Muscle of leg (tissue), 11 donors: ENCODE results near the gene ACSL5. TPM values are rescaled to one million over a fixed set of nuclear protein-coding genes. Genes with fewer than 3 reads are reported as not detected.
A peak's percentile ranks its signal among the peaks of the same experiment; 100 is the strongest.
"Not testable (repeated sequence)": the region's sequence is repeated elsewhere in the genome, so short reads cannot be mapped to it uniquely, and the experiment has no call there.

ENCODE experiments used
- DNase-seq: peaks from one replicate; pipeline ENCODE4 v3.0.0; 2013
- H3K27ac ChIP-seq: one replicate; pipeline ENCODE4 v1.5.1; 2013; ENCODE audit warnings: mild to moderate bottlenecking, low read length, control low read depth
- H3K27me3 ChIP-seq: one replicate; pipeline ENCODE4 v1.6.1; 2013; ENCODE audit warnings: low read length; ENCODE audit not compliant: control insufficient read depth, insufficient read depth
- H3K36me3 ChIP-seq: one replicate; pipeline ENCODE4 v1.6.1; 2013; ENCODE audit warnings: low read length; ENCODE audit not compliant: control insufficient read depth, insufficient read depth
- H3K4me1 ChIP-seq: one replicate; pipeline ENCODE4 v1.6.1; 2013; ENCODE audit warnings: low read length; ENCODE audit not compliant: control insufficient read depth, insufficient read depth
- H3K4me3 ChIP-seq: one replicate; pipeline ENCODE4 v1.5.1; 2013; ENCODE audit warnings: low read length, control low read depth
- H3K9me3 ChIP-seq: replicated peaks from 2 replicates; pipeline ENCODE4 v1.6.1; 2013; ENCODE audit warnings: low read depth, low read length; ENCODE audit not compliant: control insufficient read depth
- WGBS: methylation state at CpG from one replicate; pipeline ENCODE4 v1.1.5; 2013; ENCODE audit warnings: missing lambda C conversion rate; ENCODE audit not compliant: insufficient coverage; 5-methylcytosine and 5-hydroxymethylcytosine counted together
- polyA plus RNA-seq, 8 donors: library from polyadenylated mRNA; unstranded; fragments of 120-200 nt; gene quantifications; one replicate each; pipeline versions ENCODE4 v1.2.1 to v1.2.3, GENCODE V29; 2013; ENCODE audit warnings: inconsistent platforms in 1 of 8, low replicate concordance in 1 of 8; ENCODE audit not compliant: insufficient read length in 8 of 8, insufficient read depth in 1 of 8
- total RNA-seq: library from RNA; stranded (reverse); fragments of 120-200 nt; gene quantifications from one replicate; pipeline ENCODE4 v1.2.4, GENCODE V29; 2013

ACSL5 gene
- total and polyA plus RNA-seq, 9 donors: 1.6 to 17.1 (median 2.0) TPM

DNA sequence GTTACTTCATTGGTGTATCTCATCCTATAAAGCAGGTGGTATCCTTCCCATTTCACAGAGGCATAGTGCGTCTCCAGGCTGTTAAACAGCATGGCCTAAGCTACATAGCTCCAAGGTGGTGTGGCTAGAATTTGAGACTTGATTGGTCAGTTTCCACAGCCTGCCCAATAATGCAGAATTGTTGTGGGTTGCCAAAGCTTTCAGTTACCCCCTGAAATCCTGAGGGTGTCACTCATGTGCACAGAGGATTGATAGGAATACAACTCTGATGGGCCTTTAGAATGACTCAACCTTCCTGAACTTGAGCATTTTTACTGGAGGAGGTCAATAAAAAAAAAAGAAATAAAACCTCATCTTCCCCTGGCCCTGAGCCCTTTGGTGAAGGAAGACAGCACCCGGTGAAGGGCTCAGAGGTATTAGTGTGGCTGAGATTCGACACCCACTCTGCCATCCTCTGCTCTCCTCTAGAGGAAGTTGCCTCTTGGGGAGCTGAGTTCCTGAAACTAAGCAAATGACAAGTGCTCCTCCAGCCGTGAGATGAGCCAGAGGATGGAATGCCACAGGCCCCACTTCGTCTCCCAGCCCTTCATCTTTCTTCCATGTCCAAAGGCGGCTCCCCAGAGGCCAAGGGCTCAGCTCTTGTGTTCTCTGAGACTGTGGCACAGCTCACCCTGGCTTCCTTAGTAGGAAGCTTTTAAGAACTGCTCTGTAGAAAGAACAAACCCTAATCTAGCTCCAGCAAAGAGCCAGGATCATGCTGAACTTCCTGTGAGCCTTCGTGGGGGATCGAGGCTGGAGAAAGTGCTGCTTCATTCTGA lies 1.0 kb downstream of the ACSL5 start:
- no peak overlapping the region for H3K4me3 ChIP-seq
- no peaks in the 10 kb centered on the region for H3K27me3 ChIP-seq
- H3K9me3 ChIP-seq: no peaks in the 10 kb centered on the region
- DNase-seq: no peak
- 63% methylated on average over 7 of the region's 8 CpGs for WGBS
- no peaks in the 10 kb centered on the region for H3K36me3 ChIP-seq
- no peak overlapping the region for H3K27ac ChIP-seq
- no peaks in the 10 kb centered on the region for H3K4me1 ChIP-seq

DNA sequence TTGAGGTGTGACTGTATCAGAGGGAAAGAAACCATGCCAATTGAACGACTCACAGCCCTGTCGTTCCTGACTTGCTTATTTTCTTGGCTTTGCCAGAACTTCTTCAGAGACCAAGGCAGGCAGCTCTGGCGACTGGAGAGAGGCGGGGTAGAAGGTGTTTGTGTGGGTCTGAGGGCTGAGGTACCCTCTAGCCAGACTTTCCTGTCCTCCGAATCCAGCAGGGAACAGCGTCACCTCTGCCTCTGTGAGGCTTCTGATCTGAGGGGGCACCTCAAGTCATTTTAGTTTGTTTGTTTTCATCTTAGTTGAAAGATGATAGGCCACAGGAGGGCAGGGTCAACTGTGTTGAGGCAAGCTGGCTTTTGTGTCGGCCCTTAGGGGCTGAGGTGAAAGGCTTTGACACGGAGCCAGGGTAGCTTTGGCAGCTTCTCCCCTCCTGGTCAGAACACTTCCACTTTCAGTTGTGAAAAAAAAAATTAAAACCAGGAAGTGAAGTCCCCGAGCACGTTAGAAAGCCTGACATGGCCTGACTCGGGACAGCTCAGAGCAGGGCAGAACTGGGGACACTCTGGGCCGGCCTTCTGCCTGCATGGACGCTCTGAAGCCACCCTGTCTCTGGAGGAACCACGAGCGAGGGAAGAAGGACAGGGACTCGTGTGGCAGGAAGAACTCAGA lies 1.9 kb downstream of the ACSL5 start:
- Histone ChIP-seq H3K36me3 (no peaks in the 10 kb centered on the region), H3K9me3 (no peaks in the 10 kb centered on the region), H3K27ac (peak overlapping the region; percentile 17), H3K27me3 (no peaks in the 10 kb centered on the region), H3K4me3 (peak overlapping the region; percentile 31), H3K4me1 (no peaks in the 10 kb centered on the region)
- DNase-seq: peak; percentile 58
- 44% methylated on average over 14 of the region's 16 CpGs for WGBS

DNA sequence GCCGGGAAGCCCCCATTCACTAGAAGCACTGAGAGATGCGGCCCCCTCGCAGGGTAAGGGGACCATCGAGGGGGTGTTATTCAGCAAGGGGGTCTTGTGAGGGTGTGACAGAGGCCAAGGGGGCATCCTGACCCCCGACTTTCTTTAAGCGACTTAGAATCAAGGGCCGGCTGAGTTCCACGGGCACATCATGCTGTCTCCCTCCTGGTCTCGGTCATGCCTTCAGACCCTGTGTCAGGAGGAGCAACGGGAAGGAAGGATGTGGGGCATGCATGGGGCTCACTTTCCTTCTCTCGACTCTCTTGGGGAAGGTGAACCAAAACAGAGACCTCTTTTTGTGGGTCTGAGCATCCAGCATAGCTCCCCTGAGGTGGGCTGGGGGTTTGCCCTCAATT lies 2.5 kb downstream of the ACSL5 start:
- H3K27me3 ChIP-seq: no peaks in the 10 kb centered on the region
- H3K4me3 ChIP-seq: peak overlapping the region; percentile 31
- WGBS: 80% methylated on average over 6 of the region's 11 CpGs
- H3K4me1 ChIP-seq: no peaks in the 10 kb centered on the region
- no peaks in the 10 kb centered on the region for H3K36me3 ChIP-seq
- H3K27ac ChIP-seq: peak overlapping the region; percentile 17
- H3K9me3 ChIP-seq: no peaks in the 10 kb centered on the region
- no peak for DNase-seq

DNA sequence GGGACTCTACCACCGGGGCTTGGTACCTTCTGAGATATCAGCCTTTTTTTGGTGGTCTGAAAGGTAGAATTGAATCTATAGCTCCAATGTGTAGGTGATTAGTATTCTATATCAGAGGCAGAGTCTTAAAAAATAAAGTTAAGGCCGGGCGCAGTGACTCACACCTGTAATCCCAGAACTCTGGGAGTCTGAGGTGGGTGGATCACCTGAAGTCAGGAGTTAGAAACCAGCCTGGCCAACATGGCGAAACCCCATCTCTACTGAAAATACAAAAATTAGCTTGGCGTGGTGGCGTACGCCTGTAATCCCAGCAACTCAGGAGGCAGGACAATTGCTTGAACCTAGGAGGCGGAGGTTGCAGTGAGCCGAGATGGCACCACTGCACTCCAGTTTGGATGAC lies 3.2 kb downstream of the ACSL5 start:
- not testable (repeated sequence) for H3K27ac ChIP-seq, H3K27me3 ChIP-seq, DNase-seq, H3K4me1 ChIP-seq, H3K36me3 ChIP-seq, H3K4me3 ChIP-seq, H3K9me3 ChIP-seq
- WGBS: 97% methylated on average over 6 of the region's 9 CpGs

DNA sequence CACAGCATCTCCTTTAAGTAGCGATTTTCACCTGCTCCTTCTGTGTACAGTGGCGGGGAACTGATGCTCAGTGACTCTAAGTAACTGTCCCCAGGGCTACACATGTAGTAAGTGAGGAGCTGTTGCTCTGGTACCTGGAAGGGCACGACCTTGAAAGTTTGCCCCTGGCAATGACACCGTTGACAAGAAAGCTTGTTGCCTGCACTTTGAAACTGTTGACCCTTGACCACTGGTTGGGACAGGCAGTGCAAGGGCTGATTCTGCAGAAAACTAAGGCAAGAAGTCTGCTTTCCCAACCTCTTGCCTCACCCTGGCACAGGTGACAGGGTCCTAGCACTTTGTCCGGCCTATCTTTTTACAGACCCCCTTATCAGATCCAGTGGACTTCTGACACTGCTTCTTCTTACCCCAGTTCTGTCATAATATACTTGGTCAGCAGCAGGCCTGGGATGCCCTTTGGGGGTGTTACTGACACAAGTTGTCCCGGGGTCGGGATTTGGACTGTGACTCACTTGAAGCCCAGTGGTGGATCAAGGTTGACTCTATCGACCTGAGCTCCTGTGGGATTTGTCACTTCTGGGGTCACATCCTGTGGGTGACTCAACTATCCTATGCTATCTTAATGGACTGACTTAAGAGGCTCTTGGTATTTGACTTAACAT lies 5.8 kb downstream of the ACSL5 start:
- no peak overlapping the region for H3K27ac ChIP-seq
- no peaks in the 10 kb centered on the region for H3K36me3 ChIP-seq
- no peaks in the 10 kb centered on the region for H3K9me3 ChIP-seq
- no peak overlapping the region for H3K4me3 ChIP-seq
- no peak for DNase-seq
- no peaks in the 10 kb centered on the region for H3K4me1 ChIP-seq
- 84% methylated on average over 6 of the region's 8 CpGs for WGBS
- H3K27me3 ChIP-seq: peaks cover 2% of the 10 kb centered on the region

DNA sequence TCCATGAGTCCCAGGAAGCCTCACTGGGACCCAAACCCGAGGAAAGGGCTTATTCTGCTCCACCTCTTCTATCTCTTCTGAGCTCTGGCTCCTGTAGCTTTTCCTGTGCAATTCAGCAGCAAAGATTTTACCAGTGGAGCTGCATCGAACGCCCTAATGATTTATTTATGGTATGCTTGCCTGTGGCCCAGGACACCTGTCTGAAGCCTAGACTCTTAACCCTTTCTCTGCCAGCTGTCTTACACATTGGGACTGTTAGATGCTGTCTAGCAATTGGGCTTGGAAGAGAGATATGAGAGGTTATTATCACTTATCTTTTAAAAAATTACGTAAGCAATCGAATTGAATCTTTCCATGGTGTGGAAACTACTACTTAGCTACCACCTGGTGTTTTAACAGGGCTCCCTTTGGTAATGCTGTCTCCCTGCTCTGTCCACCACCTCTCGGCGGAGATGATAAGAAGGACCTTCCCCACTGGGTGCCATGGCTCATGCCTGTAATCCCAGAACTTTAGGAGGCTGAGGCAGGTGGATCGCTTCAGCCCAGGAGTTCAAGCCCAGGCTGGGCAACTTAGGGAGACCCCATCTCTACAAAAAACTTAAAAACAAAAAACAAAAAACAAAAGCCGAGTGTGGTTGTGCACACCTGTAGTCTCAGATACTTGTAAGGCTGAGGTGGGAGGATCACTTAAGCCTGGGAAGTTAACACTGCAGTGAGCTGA lies 8.8 kb downstream of the ACSL5 start:
- 30% methylated on average over 2 of the region's 9 CpGs for WGBS

DNA sequence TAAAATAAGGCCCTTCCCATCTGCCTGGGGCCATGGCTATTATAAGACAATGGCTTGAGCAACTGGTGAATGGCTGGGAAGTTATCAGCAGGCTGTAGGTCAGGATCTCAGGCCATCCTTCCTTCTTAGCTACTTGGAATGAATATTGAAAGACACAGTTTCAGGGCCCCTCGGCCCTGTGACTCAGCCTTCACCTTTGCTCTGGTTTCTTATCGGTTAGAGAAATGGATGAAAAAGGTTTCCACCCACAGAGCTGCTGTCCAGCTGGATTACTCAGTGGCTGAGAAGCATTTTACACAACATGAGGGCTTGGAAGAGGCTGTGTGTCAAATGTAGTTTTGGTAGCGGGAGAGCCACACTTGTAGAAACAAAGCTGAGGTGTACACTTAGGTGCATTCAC lies 9.4 kb downstream of the ACSL5 start:
- H3K4me3 ChIP-seq: no peak overlapping the region
- H3K36me3 ChIP-seq: no peaks in the 10 kb centered on the region
- H3K9me3 ChIP-seq: no peaks in the 10 kb centered on the region
- H3K27me3 ChIP-seq: peaks cover 2% of the 10 kb centered on the region
- H3K4me1 ChIP-seq: no peaks in the 10 kb centered on the region
- DNase-seq: no peak
- no CpG with 5 or more reads among the region's 3 CpGs for WGBS
- no peak overlapping the region for H3K27ac ChIP-seq

More for the DNA sequence above, 8.8 kb downstream of the ACSL5 start:
- Histone ChIP-seq H3K27me3 (peaks cover 2% of the 10 kb centered on the region), H3K27ac (no peak overlapping the region), H3K4me3 (no peak overlapping the region), H3K9me3 (no peaks in the 10 kb centered on the region), H3K4me1 (no peaks in the 10 kb centered on the region), H3K36me3 (no peaks in the 10 kb centered on the region)
- DNase-seq: no peak

DNA sequence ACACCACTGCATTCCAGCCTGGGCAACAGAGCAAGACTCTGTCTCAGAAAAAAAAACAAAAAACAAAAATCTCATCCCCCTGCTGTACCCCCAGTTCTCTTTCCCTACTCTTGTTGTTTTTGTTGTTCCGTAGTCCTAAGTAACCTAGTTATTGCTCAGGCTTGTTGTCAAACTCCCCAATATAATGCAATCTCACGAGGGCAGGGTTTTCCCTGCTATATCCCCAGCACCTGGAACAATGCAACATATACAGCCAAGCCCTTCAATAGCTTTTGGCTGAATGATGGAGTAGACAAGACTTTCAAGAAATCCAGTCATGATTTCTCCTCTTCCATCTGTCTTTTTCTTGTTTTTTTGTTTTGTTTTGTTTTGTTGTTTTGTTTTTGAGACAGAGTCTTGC lies 10.2 kb downstream of the ACSL5 start:
- no peaks in the 10 kb centered on the region for H3K36me3 ChIP-seq
- H3K4me3 ChIP-seq: no peak overlapping the region
- H3K27me3 ChIP-seq: peaks cover 2% of the 10 kb centered on the region
- no peaks in the 10 kb centered on the region for H3K4me1 ChIP-seq
- WGBS: 88% methylated on average over 1 of the region's 2 CpGs
- no peak overlapping the region for H3K27ac ChIP-seq
- DNase-seq: no peak
- H3K9me3 ChIP-seq: no peaks in the 10 kb centered on the region

DNA sequence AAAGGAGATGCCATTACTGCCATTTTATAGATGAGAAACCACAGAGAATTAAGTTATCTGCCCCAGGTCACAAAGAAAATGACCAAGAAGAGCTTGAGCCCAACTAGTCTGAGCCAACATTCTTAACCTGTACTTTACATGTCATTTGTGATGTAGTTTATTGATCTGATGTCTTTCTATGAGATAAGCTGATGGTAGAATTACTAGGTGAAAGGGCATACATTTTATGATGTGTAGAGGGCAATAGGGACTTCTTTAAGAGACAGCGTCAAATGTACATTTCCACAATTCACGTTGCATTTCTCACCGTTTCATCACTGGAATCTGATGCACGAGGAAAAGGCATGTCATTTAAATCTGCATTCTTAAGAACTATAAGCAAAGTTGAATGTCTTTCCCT lies 11.3 kb downstream of the ACSL5 start:
- no peaks in the 10 kb centered on the region for H3K36me3 ChIP-seq
- no peak for DNase-seq
- WGBS: no CpG with 5 or more reads among the region's 4 CpGs
- no peak overlapping the region for H3K27ac ChIP-seq
- H3K27me3 ChIP-seq: peaks cover 2% of the 10 kb centered on the region
- H3K4me3 ChIP-seq: no peak overlapping the region
- H3K4me1 ChIP-seq: no peaks in the 10 kb centered on the region
- no peaks in the 10 kb centered on the region for H3K9me3 ChIP-seq

DNA sequence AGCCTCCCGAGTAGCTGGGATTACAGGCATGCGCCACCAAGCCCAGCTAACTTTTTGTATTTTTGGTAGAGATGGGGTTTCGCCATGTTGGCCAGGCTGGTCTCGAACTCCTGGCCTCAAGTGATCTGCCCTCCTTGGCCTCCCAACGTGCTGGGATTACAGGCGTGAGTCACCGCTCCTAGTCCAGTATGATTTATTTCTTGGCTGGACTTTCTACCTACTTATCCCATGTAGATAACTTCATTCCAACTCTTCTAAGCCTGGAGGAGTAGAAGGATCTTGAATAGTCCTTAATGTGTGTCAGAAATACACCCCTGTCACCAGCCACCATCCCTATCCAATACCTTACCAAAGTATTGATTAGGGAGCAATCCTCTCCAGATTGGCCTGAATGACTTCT lies 14.1 kb downstream of the ACSL5 start:
- H3K4me3 ChIP-seq, H3K27ac ChIP-seq, DNase-seq, H3K4me1 ChIP-seq, H3K9me3 ChIP-seq, H3K36me3 ChIP-seq, H3K27me3 ChIP-seq: not testable (repeated sequence)
- 100% methylated on average over 1 of the region's 7 CpGs for WGBS
